Neural cell (in vitro differentiated cells): Measurements from ENCODE around the gene EREG. TPM values are rescaled to one million over a fixed set of nuclear protein-coding genes. Genes with fewer than 3 reads are reported as not detected.

Experiments
- H2AFZ ChIP-seq: fragments of 200-600, 300-800 bp; sonication (generic), shearing (Covaris generic); 2 replicates; pipeline ENCODE4 v1.6.0; 2014; ENCODE audit warnings: low read depth, mild to moderate bottlenecking, antibody characterized with exemption, low read length, moderate library complexity
- H3F3A ChIP-seq: fragments of 200-600 bp; shearing (Covaris generic); 2 replicates; pipeline ENCODE4 v1.6.1; 2016; ENCODE audit warnings: mild to moderate bottlenecking, moderate library complexity, mixed read lengths, antibody characterized with exemption, low read length; ENCODE audit not compliant: insufficient read depth, poor library complexity, severe bottlenecking
- H3K27ac ChIP-seq: fragments of 200-600, 300-800 bp; sonication (generic), shearing (Covaris generic); 2 replicates; pipeline ENCODE4 v1.5.1; 2014; ENCODE audit warnings: mild to moderate bottlenecking, low read length, moderate library complexity
- H3K27me3 ChIP-seq: fragments of 300-800, 200-600 bp; sonication (generic), shearing (Covaris generic); 2 replicates; pipeline ENCODE4 v1.6.0; 2014; ENCODE audit warnings: mild to moderate bottlenecking, low read depth, low read length, moderate library complexity; ENCODE audit not compliant: insufficient read depth
- H3K36me3 ChIP-seq: fragments of 300-800, 200-600 bp; sonication (generic), shearing (Covaris generic); 2 replicates; pipeline ENCODE4 v1.5.1; 2014; ENCODE audit warnings: mild to moderate bottlenecking, antibody characterized with exemption, low read length, moderate library complexity; ENCODE audit not compliant: insufficient read depth
- H3K4me2 ChIP-seq: fragments of 300-800, 200-600 bp; sonication (generic), shearing (Covaris generic); 2 replicates; pipeline ENCODE4 v1.6.0; 2014; ENCODE audit warnings: mild to moderate bottlenecking, low read length
- H3K4me3 ChIP-seq: fragments of 300-800, 200-600 bp; sonication (generic), shearing (Covaris generic); 2 replicates; pipeline ENCODE4 v1.5.1; 2014; ENCODE audit warnings: mild to moderate bottlenecking, low read length, moderate library complexity
- H3K79me2 ChIP-seq: fragments of 200-600 bp; shearing (Covaris generic); replicated peaks from 2 replicates; pipeline ENCODE4 v1.6.0; 2014; ENCODE audit warnings: mild to moderate bottlenecking, low read length, moderate library complexity; ENCODE audit not compliant: insufficient read depth
- H3K9ac ChIP-seq: fragments of 300-800, 200-600 bp; sonication (generic), shearing (Covaris generic); 2 replicates; pipeline ENCODE4 v1.6.1; 2016; ENCODE audit warnings: mild to moderate bottlenecking, low read length, mixed read lengths
- H3K9me2 ChIP-seq: fragments of 200-600 bp; shearing (Covaris generic); 2 replicates; pipeline ENCODE4 v1.6.1; 2016; ENCODE audit warnings: mild to moderate bottlenecking, low read length, mixed read lengths; ENCODE audit not compliant: insufficient read depth
- H3K9me3 ChIP-seq: fragments of 200-600, 300-800 bp; sonication (generic), shearing (Covaris generic); 2 replicates; pipeline ENCODE4 v1.6.1; 2016; ENCODE audit warnings: mild to moderate bottlenecking, mixed run types, low read length, moderate library complexity, mixed read lengths
- H4K20me1 ChIP-seq: fragments of 200-600 bp; shearing (Covaris generic); 2 replicates; pipeline ENCODE4 v1.6.1; 2016; ENCODE audit warnings: mild to moderate bottlenecking, mixed run types; ENCODE audit not compliant: insufficient read depth
- CTCF ChIP-seq: fragments of 450-650 bp; IDR thresholded peaks from 2 replicates; pipeline ENCODE4 v1.5.1; 2014; ENCODE audit warnings: antibody characterized with exemption, mild to moderate bottlenecking, moderate library complexity; ENCODE audit not compliant: poor library complexity, severe bottlenecking
- EP300 ChIP-seq: fragments of 450-650 bp; conservative IDR thresholded peaks from 2 replicates; pipeline ENCODE4 v1.6.1; 2014; ENCODE audit warnings: antibody characterized with exemption, mild to moderate bottlenecking, moderate library complexity; ENCODE audit not compliant: poor library complexity, severe bottlenecking
- EZH2 ChIP-seq: fragments of 200-600, 300-800 bp; shearing (Covaris generic), sonication (generic); IDR thresholded peaks from 2 replicates; pipeline ENCODE4 v1.6.1; 2014; ENCODE audit warnings: antibody characterized with exemption, low read length, borderline replicate concordance, mild to moderate bottlenecking; ENCODE audit not compliant: insufficient read depth, poor library complexity, severe bottlenecking
- MXI1 ChIP-seq: fragments of 450-650 bp; conservative IDR thresholded peaks from 2 replicates; pipeline ENCODE4 v1.6.1; 2014; ENCODE audit warnings: antibody characterized with exemption, mild to moderate bottlenecking; ENCODE audit not compliant: poor library complexity, severe bottlenecking
- POLR2AphosphoS5 ChIP-seq: IDR thresholded peaks from 2 replicates; pipeline ENCODE4 v1.6.1; 2012
- RAD21 ChIP-seq: fragments of 450-650 bp; conservative IDR thresholded peaks from 2 replicates; pipeline ENCODE4 v1.6.1; 2014; ENCODE audit warnings: antibody characterized with exemption, mild to moderate bottlenecking, moderate library complexity
- REST ChIP-seq: IDR thresholded peaks from 2 replicates; pipeline ENCODE4 v1.6.1; 2012; ENCODE audit warnings: borderline replicate concordance
- SMC3 ChIP-seq: fragments of 450-650 bp; conservative IDR thresholded peaks from 2 replicates; pipeline ENCODE4 v1.6.1; 2014; ENCODE audit warnings: antibody characterized with exemption, mild to moderate bottlenecking, moderate library complexity; ENCODE audit not compliant: poor library complexity
- TAF1 ChIP-seq: IDR thresholded peaks from 2 replicates; pipeline ENCODE4 v1.6.1; 2012; ENCODE audit warnings: low read depth
- polyA plus RNA-seq: library from polyadenylated mRNA; depleted of rRNA; stranded (reverse); fragments of >200 nt; gene quantifications from 2 replicates; pipeline ENCODE4 v1.2.3, GENCODE V29; 2014

EREG gene
- polyA plus RNA-seq, 1 donor from 2014 or later = not detected

- H3K36me3 ChIP-seq = no peaks in the 10 kb centered on the region
- TF ChIP-seq MXI1 = no peak
- no peaks in the 10 kb centered on the region for H3K9me2 ChIP-seq
- no peaks in the 10 kb centered on the region for H3F3A ChIP-seq
- no peak overlapping the region for H3K9ac ChIP-seq
- H4K20me1 ChIP-seq = no peaks in the 10 kb centered on the region
- H3K4me3 ChIP-seq = no peak overlapping the region
- H3K27me3 ChIP-seq = peaks cover 30% of the 10 kb centered on the region
- no peaks in the 10 kb centered on the region for H3K79me2 ChIP-seq
- no peak overlapping the region for H2AFZ ChIP-seq
- H3K9me3 ChIP-seq = no peaks in the 10 kb centered on the region
- no peak overlapping the region for H3K27ac ChIP-seq
- H3K4me2 ChIP-seq = no peak overlapping the region
These were observed 2.8 kb downstream of the EREG start for GRCh38 chr4:74367656-74368290.

- H3K9me2 ChIP-seq = no peaks in the 10 kb centered on the region
- H2AFZ ChIP-seq = no peak overlapping the region
- H3K36me3 ChIP-seq = no peaks in the 10 kb centered on the region
- no peaks in the 10 kb centered on the region for H3K9me3 ChIP-seq
- H3K4me3 ChIP-seq = no peak overlapping the region
- no peak overlapping the region for H3K4me2 ChIP-seq
- TF ChIP-seq POLR2AphosphoS5 = peak; percentile 29
- TF ChIP-seq EP300 = peak; percentile 31
- no peak for TF ChIP-seq REST
- no peak overlapping the region for H3K27ac ChIP-seq
- H3K27me3 ChIP-seq = peaks cover 30% of the 10 kb centered on the region
- H3F3A ChIP-seq = no peaks in the 10 kb centered on the region
- H3K79me2 ChIP-seq = no peaks in the 10 kb centered on the region
- no peaks in the 10 kb centered on the region for H4K20me1 ChIP-seq
- H3K9ac ChIP-seq = no peak overlapping the region
These were observed 3.7 kb downstream of the EREG start for GRCh38 chr4:74368596-74368995.

- no peak overlapping the region for H3K9ac ChIP-seq
- H3K4me2 ChIP-seq = no peak overlapping the region
- H3K9me2 ChIP-seq = no peaks in the 10 kb centered on the region
- H3K9me3 ChIP-seq = no peaks in the 10 kb centered on the region
- TF ChIP-seq POLR2AphosphoS5 = no peak
- no peak for TF ChIP-seq TAF1
- no peak for TF ChIP-seq EZH2
- no peak for TF ChIP-seq EP300
- no peak for TF ChIP-seq RAD21
- no peak for TF ChIP-seq SMC3
- TF ChIP-seq REST = no peak
- no peak for TF ChIP-seq MXI1
- no peak for TF ChIP-seq CTCF
- H3K4me3 ChIP-seq = no peak overlapping the region
- no peaks in the 10 kb centered on the region for H3F3A ChIP-seq
- H3K27ac ChIP-seq = no peak overlapping the region
- H4K20me1 ChIP-seq = no peaks in the 10 kb centered on the region
- H3K79me2 ChIP-seq = no peaks in the 10 kb centered on the region
- H3K27me3 ChIP-seq = peaks cover 19% of the 10 kb centered on the region
- H3K36me3 ChIP-seq = no peaks in the 10 kb centered on the region
- no peak overlapping the region for H2AFZ ChIP-seq
These were observed 4.9 kb downstream of the EREG start for GRCh38 chr4:74369855-74370254.
